HEK293 (cell line): ENCODE results near the gene PHRF1.

Source experiments
- CTCF ChIA-PET: fragments of 350-600 bp; formaldehyde crosslinking; extraction: SDS; loops from one replicate; lab custom pipeline; 2021; ENCODE audit warnings: antibody characterized with exemption; lab: Yijun Ruan, JAX
- POLR2A ChIA-PET: fragments of 300-600 bp; formaldehyde crosslinking; extraction: SDS; loops from one replicate; lab custom pipeline; 2020; ENCODE audit warnings: antibody characterized with exemption, inconsistent platforms; lab: Yijun Ruan, JAX
- H3K27ac ChIP-seq: fragments of 200-500 bp; sonication (Bioruptor generic); 2 replicates; pipeline ENCODE4 v1.5.1; 2014; ENCODE audit warnings: low read depth, low read length, control low read depth, inconsistent platforms; ENCODE audit errors: extremely low read depth
- H3K36me3 ChIP-seq, 2 experiments: fragments of 200-500 bp in 1 of 2; sonication (Bioruptor generic) in 1 of 2; 1 replicate in 1 of 2; 2 replicates in 1 of 2; pipeline ENCODE4 v1.5.1; 2014 to 2017; ENCODE audit warnings: inconsistent platforms in 2 of 2, low read length in 2 of 2; ENCODE audit not compliant: control insufficient read depth in 2 of 2, insufficient read depth in 1 of 2
- H3K4me1 ChIP-seq: fragments of 200-500 bp; sonication (Bioruptor generic); 2 replicates; pipeline ENCODE4 v1.5.1; 2014; ENCODE audit warnings: mild to moderate bottlenecking, low read length, inconsistent platforms; ENCODE audit not compliant: control insufficient read depth, insufficient read depth
- H3K4me3 ChIP-seq: 2 replicates; pipeline ENCODE4 v1.5.1; 2011; ENCODE audit warnings: low read depth, mild to moderate bottlenecking, control low read depth, low read length, moderate library complexity
- H3K9me3 ChIP-seq: fragments of 200-500 bp; sonication (Bioruptor generic); 2 replicates; pipeline ENCODE4 v1.5.1; 2014; ENCODE audit warnings: low read depth, low read length, inconsistent platforms; ENCODE audit not compliant: control insufficient read depth, insufficient read depth
- GLIS2 ChIP-seq: fragments of 450-650 bp; formaldehyde crosslinking; IDR thresholded peaks from 2 replicates; pipeline ENCODE4 v1.5.1; 2016; ENCODE audit warnings: missing biosample characterization, missing genetic modification characterization
- HIC1 ChIP-seq: fragments of 450-650 bp; formaldehyde crosslinking; IDR thresholded peaks from 2 replicates; pipeline ENCODE4 v1.5.1; 2016; ENCODE audit warnings: missing biosample characterization, missing genetic modification characterization
- KLF7 ChIP-seq: fragments of 450-650 bp; formaldehyde crosslinking; IDR thresholded peaks from 2 replicates; pipeline ENCODE4 v1.5.1; 2016; ENCODE audit warnings: missing biosample characterization, missing genetic modification characterization, borderline replicate concordance
- KLF8 ChIP-seq: fragments of 450-650 bp; formaldehyde crosslinking; IDR thresholded peaks from 2 replicates; pipeline ENCODE4 v1.5.1; 2016; ENCODE audit warnings: missing biosample characterization, missing genetic modification characterization
- PATZ1 ChIP-seq: fragments of 450-650 bp; formaldehyde crosslinking; IDR thresholded peaks from 2 replicates; pipeline ENCODE4 v1.5.1; 2016; ENCODE audit warnings: missing biosample characterization, missing genetic modification characterization
- ZNF19 ChIP-seq: fragments of 450-650 bp; formaldehyde crosslinking; IDR thresholded peaks from 2 replicates; pipeline ENCODE4; 2016; ENCODE audit warnings: missing biosample characterization, missing genetic modification characterization, low read depth
- ZNF302 ChIP-seq: fragments of 450-650 bp; formaldehyde crosslinking; IDR thresholded peaks from 2 replicates; pipeline ENCODE4 v1.5.1; 2016; ENCODE audit warnings: missing biosample characterization, missing genetic modification characterization, low read depth
- ZNF747 ChIP-seq: fragments of 450-650 bp; formaldehyde crosslinking; IDR thresholded peaks from 2 replicates; pipeline ENCODE4 v1.5.1; 2016; ENCODE audit warnings: missing biosample characterization, missing genetic modification characterization
- ZSCAN18 ChIP-seq: fragments of 450-650 bp; formaldehyde crosslinking; IDR thresholded peaks from 2 replicates; pipeline ENCODE4 v1.5.1; 2016; ENCODE audit warnings: missing biosample characterization, missing genetic modification characterization
- TF ChIP-seq, protein P1 (sequence below): fragments of 450-650 bp; formaldehyde crosslinking; IDR thresholded peaks from 2 replicates; pipeline ENCODE4 v1.5.1; 2016; ENCODE audit warnings: missing biosample characterization, missing genetic modification characterization

PHRF1 gene

DNA sequence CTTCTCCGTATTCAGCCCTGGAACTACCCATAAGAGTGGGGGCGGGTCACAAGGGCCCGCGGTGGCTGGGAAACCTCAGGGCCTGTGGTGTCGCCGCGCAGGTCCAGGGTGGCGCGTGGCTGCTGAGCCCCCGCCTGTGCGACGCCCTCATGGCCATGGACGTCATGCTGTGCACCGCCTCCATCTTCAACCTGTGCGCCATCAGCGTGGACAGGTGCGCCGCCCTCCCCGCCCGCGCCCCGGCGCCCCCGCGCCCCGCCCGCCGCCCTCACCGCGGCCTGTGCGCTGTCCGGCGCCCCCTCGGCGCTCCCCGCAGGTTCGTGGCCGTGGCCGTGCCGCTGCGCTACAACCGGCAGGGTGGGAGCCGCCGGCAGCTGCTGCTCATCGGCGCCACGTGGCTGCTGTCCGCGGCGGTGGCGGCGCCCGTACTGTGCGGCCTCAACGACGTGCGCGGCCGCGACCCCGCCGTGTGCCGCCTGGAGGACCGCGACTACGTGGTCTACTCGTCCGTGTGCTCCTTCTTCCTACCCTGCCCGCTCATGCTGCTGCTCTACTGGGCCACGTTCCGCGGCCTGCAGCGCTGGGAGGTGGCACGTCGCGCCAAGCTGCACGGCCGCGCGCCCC, 63.2 kb downstream of the PHRF1 start:
- Histone ChIP-seq H3K4me3 (no peak overlapping the region), H3K27ac (no peak overlapping the region), H3K4me1 (no peaks in the 10 kb centered on the region), H3K9me3 (no peaks in the 10 kb centered on the region), H3K36me3 (peaks cover 0 to 45% of the 10 kb centered on the region in 2 experiments; a peak in 1 of 3 replicates)
- CTCF ChIA-PET, result interaction anchor here (0.6 kb wide), 1 partner anchor 52 kb away, joined by 4 read pairs; no protein-coding TSS in a partner anchor
- POLR2A ChIA-PET, result no interaction called here
- no peak for TF ChIP-seq ZNF19 (tag by site-specific recombination)
- TF ChIP-seq KLF8, result 0 out of 2 replicates have a peak, but pooled peaks have one; percentile 2

- TF ChIP-seq HIC1 (tag by site-specific recombination) (peak; percentile 29; the same call in 1 of the 2 replicates), ZNF747 (tag by site-specific recombination) (no peak), ZNF302 (no peak), ZSCAN18 (tag by site-specific recombination) (no peak), GLIS2 (tag by site-specific recombination) (no peak)
- H3K36me3 ChIP-seq, result peaks cover 0 to 49% of the 10 kb centered on the region in 2 experiments; a peak in 1 of 3 replicates
- H3K4me1 ChIP-seq, result no peaks in the 10 kb centered on the region
- ChIA-PET CTCF (interaction anchor here (0.6 kb wide), 1 partner anchor 52 kb away, joined by 4 read pairs; no protein-coding TSS in a partner anchor), POLR2A (no interaction called here)
- no peaks in the 10 kb centered on the region for H3K9me3 ChIP-seq
- H3K4me3 ChIP-seq, result no peak overlapping the region
- H3K27ac ChIP-seq, result no peak overlapping the region
Observed at GRCh38 chr11:640021-640706, 63.9 kb downstream of the PHRF1 start.

GRCh38 chr11:641806-642370, 65.6 kb downstream of the PHRF1 start:
- CTCF ChIA-PET, result interaction anchor here (0.5 kb wide), 1 partner anchor 45 kb away, joined by 3 read pairs; no protein-coding TSS in a partner anchor
- POLR2A ChIA-PET, result no interaction called here

More at GRCh38 chr11:641806-642370, 65.6 kb downstream of the PHRF1 start:
- Histone ChIP-seq H3K27ac (no peak overlapping the region), H3K4me3 (no peak overlapping the region), H3K4me1 (no peaks in the 10 kb centered on the region), H3K36me3 (peaks cover 0 to 63% of the 10 kb centered on the region in 2 experiments; a peak in 2 of 3 replicates), H3K9me3 (no peaks in the 10 kb centered on the region)
- 0 out of 2 replicates have a peak, but pooled peaks have one; percentile 15 for TF ChIP-seq PATZ1 (tag by site-specific recombination)
- TF ChIP-seq KLF7 (tag by site-specific recombination), result no peak
- TF ChIP-seq, protein P1, sequence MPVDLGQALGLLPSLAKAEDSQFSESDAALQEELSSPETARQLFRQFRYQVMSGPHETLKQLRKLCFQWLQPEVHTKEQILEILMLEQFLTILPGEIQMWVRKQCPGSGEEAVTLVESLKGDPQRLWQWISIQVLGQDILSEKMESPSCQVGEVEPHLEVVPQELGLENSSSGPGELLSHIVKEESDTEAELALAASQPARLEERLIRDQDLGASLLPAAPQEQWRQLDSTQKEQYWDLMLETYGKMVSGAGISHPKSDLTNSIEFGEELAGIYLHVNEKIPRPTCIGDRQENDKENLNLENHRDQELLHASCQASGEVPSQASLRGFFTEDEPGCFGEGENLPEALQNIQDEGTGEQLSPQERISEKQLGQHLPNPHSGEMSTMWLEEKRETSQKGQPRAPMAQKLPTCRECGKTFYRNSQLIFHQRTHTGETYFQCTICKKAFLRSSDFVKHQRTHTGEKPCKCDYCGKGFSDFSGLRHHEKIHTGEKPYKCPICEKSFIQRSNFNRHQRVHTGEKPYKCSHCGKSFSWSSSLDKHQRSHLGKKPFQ (tag by site-specific recombination), result no peak
